ENCODE data around the gene PRSS27.
"Not testable (repeated sequence)": the region's sequence is repeated elsewhere in the genome, so short reads cannot be mapped to it uniquely, and the experiment has no call there.

Gene PRSS27

GRCh38 chr16:2698103-2698870 lies 21.7 kb downstream of the PRSS27 start:
- no peak for TF ChIP-seq CTCF (IDR thresholded peaks at IDR 0.05; ENCODE audit: borderline replicate concordance, control extremely low read depth, extremely low read depth, insufficient read depth, missing control alignments)

GRCh38 chr16:2697401-2697948 lies 22.5 kb downstream of the PRSS27 start:
- DNase-seq (ENCODE audit: low spot score) = no peak
- in situ Hi-C loops (cut with MboI; ENCODE audit: low sequenced_read_pairs, unreplicated experiment) = no loop called here
- TF ChIP-seq CTCF (IDR thresholded peaks at IDR 0.05; ENCODE audit: borderline replicate concordance, control extremely low read depth, extremely low read depth, insufficient read depth, missing control alignments) = no peak

More at GRCh38 chr16:2698103-2698870, 21.7 kb downstream of the PRSS27 start:
- DNase-seq (ENCODE audit: low spot score) = no peak
- in situ Hi-C loops (cut with MboI; ENCODE audit: low sequenced_read_pairs, unreplicated experiment) = no loop called here

- in situ Hi-C loops (cut with MboI; ENCODE audit: low sequenced_read_pairs, unreplicated experiment); DNase-seq (ENCODE audit: low spot score): not testable (repeated sequence)
These were observed 23.3 kb downstream of the PRSS27 start for GRCh38 chr16:2696601-2697250.

- in situ Hi-C loops (cut with MboI; ENCODE audit: low sequenced_read_pairs, unreplicated experiment) = no loop called here
- TF ChIP-seq CTCF (IDR thresholded peaks at IDR 0.05; ENCODE audit: borderline replicate concordance, control extremely low read depth, extremely low read depth, insufficient read depth, missing control alignments) = no peak
- no peak for DNase-seq (ENCODE audit: low spot score)
These were observed 26.9 kb downstream of the PRSS27 start for GRCh38 chr16:2692948-2693651.

- DNase-seq (ENCODE audit: low spot score) = no peak
- in situ Hi-C loops (cut with MboI; ENCODE audit: low sequenced_read_pairs, unreplicated experiment) = no loop called here
- TF ChIP-seq CTCF (IDR thresholded peaks at IDR 0.05; ENCODE audit: borderline replicate concordance, control extremely low read depth, extremely low read depth, insufficient read depth, missing control alignments) = no peak
These were observed 27.6 kb downstream of the PRSS27 start for GRCh38 chr16:2692251-2692947.

- no peak for DNase-seq (ENCODE audit: low spot score)
- in situ Hi-C loops (cut with MboI; ENCODE audit: low sequenced_read_pairs, unreplicated experiment) = no loop called here
- TF ChIP-seq CTCF (IDR thresholded peaks at IDR 0.05; ENCODE audit: borderline replicate concordance, control extremely low read depth, extremely low read depth, insufficient read depth, missing control alignments) = no peak
These were observed 28.4 kb downstream of the PRSS27 start for GRCh38 chr16:2691491-2692248.
